Gastrocnemius medialis (tissue), 4 donors: ENCODE data around the gene ACADL.

Experiments used
- CTCF ChIP-seq, 5 experiments: fragments of 450-650 bp in 3 of 5; fragments of 200-600 bp in 2 of 5; sonication (generic) in 2 of 5; IDR thresholded peaks in 4 of 5; conservative IDR thresholded peaks in 1 of 5; 1 replicate in 4 of 5; 2 replicates in 1 of 5; pipeline ENCODE4 v1.5.1; 2016 to 2019; ENCODE audit warnings: antibody characterized with exemption in 5 of 5, mild to moderate bottlenecking in 3 of 5, moderate library complexity in 3 of 5
- POLR2A ChIP-seq, 2 donors: fragments of 450-650 bp; IDR thresholded peaks; one replicate each; pipeline ENCODE4 v1.6.1; 2017; ENCODE audit warnings: antibody characterized with exemption in 2 of 2, mild to moderate bottlenecking in 2 of 2, moderate library complexity in 2 of 2

- TF ChIP-seq POLR2A (IDR thresholded peaks at IDR 0.05) (no peak), CTCF (IDR thresholded peaks at IDR 0.05 in 4 of 5, conservative IDR thresholded peaks at IDR 0.05 in 1 of 5) (no peak)
Observed at GRCh38 chr2:210199854-210200253, 25.4 kb downstream of the ACADL start.
